Measurements from ENCODE around the gene EIF2AK3. TPM values are rescaled to one million over a fixed set of nuclear protein-coding genes. Genes with fewer than 3 reads are reported as not detected.

The EIF2AK3 gene
- total and polyA plus RNA-seq, 2 of the 8 experiments (the other 6 are each of a cell fraction or from before 2014, with no cell fraction given), result 5.8 to 22.8 TPM

DNA sequence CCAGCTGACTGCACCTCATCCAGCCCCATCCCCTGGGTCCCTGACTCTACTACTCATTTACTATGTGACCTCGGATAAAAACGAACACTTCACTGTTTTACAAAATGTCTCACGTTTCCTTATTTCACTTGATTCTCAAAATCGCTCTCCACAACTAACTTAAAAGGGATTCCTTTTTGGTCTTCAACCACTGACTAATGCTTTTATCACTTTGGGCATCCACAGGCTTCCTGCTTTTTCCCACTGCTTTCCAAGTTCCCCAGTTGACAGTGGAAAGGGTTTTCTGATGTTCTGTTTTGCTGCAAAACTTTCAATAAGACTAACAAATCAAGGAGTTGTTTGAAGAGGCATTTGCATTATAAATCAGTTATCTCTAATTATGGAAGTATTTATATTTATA lies 24.1 kb downstream of the EIF2AK3 start (continued):
- TF ChIP-seq, protein P1, sequence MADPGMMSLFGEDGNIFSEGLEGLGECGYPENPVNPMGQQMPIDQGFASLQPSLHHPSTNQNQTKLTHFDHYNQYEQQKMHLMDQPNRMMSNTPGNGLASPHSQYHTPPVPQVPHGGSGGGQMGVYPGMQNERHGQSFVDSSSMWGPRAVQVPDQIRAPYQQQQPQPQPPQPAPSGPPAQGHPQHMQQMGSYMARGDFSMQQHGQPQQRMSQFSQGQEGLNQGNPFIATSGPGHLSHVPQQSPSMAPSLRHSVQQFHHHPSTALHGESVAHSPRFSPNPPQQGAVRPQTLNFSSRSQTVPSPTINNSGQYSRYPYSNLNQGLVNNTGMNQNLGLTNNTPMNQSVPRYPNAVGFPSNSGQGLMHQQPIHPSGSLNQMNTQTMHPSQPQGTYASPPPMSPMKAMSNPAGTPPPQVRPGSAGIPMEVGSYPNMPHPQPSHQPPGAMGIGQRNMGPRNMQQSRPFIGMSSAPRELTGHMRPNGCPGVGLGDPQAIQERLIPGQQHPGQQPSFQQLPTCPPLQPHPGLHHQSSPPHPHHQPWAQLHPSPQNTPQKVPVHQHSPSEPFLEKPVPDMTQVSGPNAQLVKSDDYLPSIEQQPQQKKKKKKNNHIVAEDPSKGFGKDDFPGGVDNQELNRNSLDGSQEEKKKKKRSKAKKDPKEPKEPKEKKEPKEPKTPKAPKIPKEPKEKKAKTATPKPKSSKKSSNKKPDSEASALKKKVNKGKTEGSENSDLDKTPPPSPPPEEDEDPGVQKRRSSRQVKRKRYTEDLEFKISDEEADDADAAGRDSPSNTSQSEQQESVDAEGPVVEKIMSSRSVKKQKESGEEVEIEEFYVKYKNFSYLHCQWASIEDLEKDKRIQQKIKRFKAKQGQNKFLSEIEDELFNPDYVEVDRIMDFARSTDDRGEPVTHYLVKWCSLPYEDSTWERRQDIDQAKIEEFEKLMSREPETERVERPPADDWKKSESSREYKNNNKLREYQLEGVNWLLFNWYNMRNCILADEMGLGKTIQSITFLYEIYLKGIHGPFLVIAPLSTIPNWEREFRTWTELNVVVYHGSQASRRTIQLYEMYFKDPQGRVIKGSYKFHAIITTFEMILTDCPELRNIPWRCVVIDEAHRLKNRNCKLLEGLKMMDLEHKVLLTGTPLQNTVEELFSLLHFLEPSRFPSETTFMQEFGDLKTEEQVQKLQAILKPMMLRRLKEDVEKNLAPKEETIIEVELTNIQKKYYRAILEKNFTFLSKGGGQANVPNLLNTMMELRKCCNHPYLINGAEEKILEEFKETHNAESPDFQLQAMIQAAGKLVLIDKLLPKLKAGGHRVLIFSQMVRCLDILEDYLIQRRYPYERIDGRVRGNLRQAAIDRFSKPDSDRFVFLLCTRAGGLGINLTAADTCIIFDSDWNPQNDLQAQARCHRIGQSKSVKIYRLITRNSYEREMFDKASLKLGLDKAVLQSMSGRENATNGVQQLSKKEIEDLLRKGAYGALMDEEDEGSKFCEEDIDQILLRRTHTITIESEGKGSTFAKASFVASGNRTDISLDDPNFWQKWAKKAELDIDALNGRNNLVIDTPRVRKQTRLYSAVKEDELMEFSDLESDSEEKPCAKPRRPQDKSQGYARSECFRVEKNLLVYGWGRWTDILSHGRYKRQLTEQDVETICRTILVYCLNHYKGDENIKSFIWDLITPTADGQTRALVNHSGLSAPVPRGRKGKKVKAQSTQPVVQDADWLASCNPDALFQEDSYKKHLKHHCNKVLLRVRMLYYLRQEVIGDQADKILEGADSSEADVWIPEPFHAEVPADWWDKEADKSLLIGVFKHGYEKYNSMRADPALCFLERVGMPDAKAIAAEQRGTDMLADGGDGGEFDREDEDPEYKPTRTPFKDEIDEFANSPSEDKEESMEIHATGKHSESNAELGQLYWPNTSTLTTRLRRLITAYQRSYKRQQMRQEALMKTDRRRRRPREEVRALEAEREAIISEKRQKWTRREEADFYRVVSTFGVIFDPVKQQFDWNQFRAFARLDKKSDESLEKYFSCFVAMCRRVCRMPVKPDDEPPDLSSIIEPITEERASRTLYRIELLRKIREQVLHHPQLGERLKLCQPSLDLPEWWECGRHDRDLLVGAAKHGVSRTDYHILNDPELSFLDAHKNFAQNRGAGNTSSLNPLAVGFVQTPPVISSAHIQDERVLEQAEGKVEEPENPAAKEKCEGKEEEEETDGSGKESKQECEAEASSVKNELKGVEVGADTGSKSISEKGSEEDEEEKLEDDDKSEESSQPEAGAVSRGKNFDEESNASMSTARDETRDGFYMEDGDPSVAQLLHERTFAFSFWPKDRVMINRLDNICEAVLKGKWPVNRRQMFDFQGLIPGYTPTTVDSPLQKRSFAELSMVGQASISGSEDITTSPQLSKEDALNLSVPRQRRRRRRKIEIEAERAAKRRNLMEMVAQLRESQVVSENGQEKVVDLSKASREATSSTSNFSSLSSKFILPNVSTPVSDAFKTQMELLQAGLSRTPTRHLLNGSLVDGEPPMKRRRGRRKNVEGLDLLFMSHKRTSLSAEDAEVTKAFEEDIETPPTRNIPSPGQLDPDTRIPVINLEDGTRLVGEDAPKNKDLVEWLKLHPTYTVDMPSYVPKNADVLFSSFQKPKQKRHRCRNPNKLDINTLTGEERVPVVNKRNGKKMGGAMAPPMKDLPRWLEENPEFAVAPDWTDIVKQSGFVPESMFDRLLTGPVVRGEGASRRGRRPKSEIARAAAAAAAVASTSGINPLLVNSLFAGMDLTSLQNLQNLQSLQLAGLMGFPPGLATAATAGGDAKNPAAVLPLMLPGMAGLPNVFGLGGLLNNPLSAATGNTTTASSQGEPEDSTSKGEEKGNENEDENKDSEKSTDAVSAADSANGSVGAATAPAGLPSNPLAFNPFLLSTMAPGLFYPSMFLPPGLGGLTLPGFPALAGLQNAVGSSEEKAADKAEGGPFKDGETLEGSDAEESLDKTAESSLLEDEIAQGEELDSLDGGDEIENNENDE (IDR thresholded peaks at IDR 0.05; ENCODE audit: insufficient replicate concordance, low read length), result no peak

Measured in H1 (cell line).